Karpas-422 (cell line): ENCODE results near the gene CREB3L2. TPM values are rescaled to one million over a fixed set of nuclear protein-coding genes. Genes with fewer than 3 reads are reported as not detected.

ENCODE experiments used
- DNase-seq: peaks from one replicate; pipeline ENCODE4 v3.0.0-alpha.2; 2015
- H2AFZ ChIP-seq: fragments of 200-600 bp; sonication (generic); 2 replicates; pipeline ENCODE4 v1.6.1; 2014; ENCODE audit warnings: antibody characterized with exemption, low read length, mixed read lengths
- H3K27ac ChIP-seq: fragments of 200-600 bp; sonication (generic); 2 replicates; pipeline ENCODE4 v1.5.1; 2014; ENCODE audit warnings: mild to moderate bottlenecking, low read length, moderate library complexity
- H3K27me3 ChIP-seq: fragments of 200-600 bp; sonication (generic); 2 replicates; pipeline ENCODE4 v1.6.1; 2014; ENCODE audit warnings: low read length, mixed read lengths
- H3K36me3 ChIP-seq: fragments of 200-600 bp; sonication (generic); 2 replicates; pipeline ENCODE4 v1.6.1; 2014; ENCODE audit warnings: low read length, mixed read lengths; ENCODE audit not compliant: insufficient read depth
- H3K4me1 ChIP-seq: fragments of 200-600 bp; sonication (generic); 2 replicates; pipeline ENCODE4 v1.6.1; 2014; ENCODE audit warnings: mild to moderate bottlenecking, low read length, mixed read lengths
- H3K4me2 ChIP-seq: fragments of 200-600 bp; sonication (generic); 2 replicates; pipeline ENCODE4 v1.6.1; 2014; ENCODE audit warnings: low read length, low read depth, mild to moderate bottlenecking; ENCODE audit not compliant: poor library complexity, severe bottlenecking
- H3K4me3 ChIP-seq: fragments of 200-600 bp; sonication (generic); 2 replicates; pipeline ENCODE4 v1.5.1; 2014; ENCODE audit warnings: mild to moderate bottlenecking, antibody characterized with exemption, low read length, mixed read lengths
- H3K79me2 ChIP-seq: fragments of 200-600 bp; sonication (generic); 2 replicates; pipeline ENCODE4 v1.6.1; 2014; ENCODE audit warnings: mild to moderate bottlenecking, low read length, mixed read lengths
- H3K9ac ChIP-seq: fragments of 200-600 bp; sonication (generic); 2 replicates; pipeline ENCODE4 v1.6.0; 2014; ENCODE audit warnings: low read length
- H3K9me2 ChIP-seq: fragments of 200-600 bp; sonication (generic), shearing (Covaris generic); replicated peaks from 2 replicates; pipeline ENCODE4 v1.6.0; 2014; ENCODE audit warnings: mild to moderate bottlenecking, low read length, moderate library complexity; ENCODE audit not compliant: insufficient read depth
- H3K9me3 ChIP-seq: fragments of 300-700, 200-600 bp; sonication (generic); 2 replicates; pipeline ENCODE4 v1.6.1; 2014; ENCODE audit warnings: low read length, mixed read lengths
- H4K20me1 ChIP-seq: fragments of 200-600 bp; sonication (generic); 2 replicates; pipeline ENCODE4 v1.6.1; 2014; ENCODE audit warnings: mild to moderate bottlenecking, antibody characterized with exemption, low read length, low read depth; ENCODE audit not compliant: insufficient read depth
- total RNA-seq: library from RNA; depleted of rRNA; stranded (reverse); fragments of >200 nt; shearing (Covaris generic); gene quantifications from 2 replicates; pipeline ENCODE4 v1.2.3, GENCODE V29; 2014; ENCODE audit warnings: low replicate concordance

The CREB3L2 gene
- total RNA-seq, 1 experiment from 2014 or later = not detected

- Histone ChIP-seq H3K36me3 (no peaks in the 10 kb centered on the region), H3K79me2 (no peaks in the 10 kb centered on the region), H3K4me3 (no peak overlapping the region), H3K4me1 (no peaks in the 10 kb centered on the region), H3K27ac (no peak overlapping the region), H3K9ac (no peak overlapping the region), H2AFZ (no peak overlapping the region), H3K9me2 (no peaks in the 10 kb centered on the region), H3K9me3 (no peaks in the 10 kb centered on the region), H3K4me2 (no peak overlapping the region), H3K27me3 (no peaks in the 10 kb centered on the region), H4K20me1 (no peaks in the 10 kb centered on the region)
- no peak for DNase-seq
Observed at GRCh38 chr7:137891016-137891655, 110.8 kb downstream of the CREB3L2 start.

GRCh38 chr7:137890449-137890921 lies 111.4 kb downstream of the CREB3L2 start:
- Histone ChIP-seq H3K27ac (no peak overlapping the region), H3K4me1 (no peaks in the 10 kb centered on the region), H3K4me2 (no peak overlapping the region), H3K79me2 (no peaks in the 10 kb centered on the region), H3K27me3 (no peaks in the 10 kb centered on the region), H3K4me3 (no peak overlapping the region), H4K20me1 (no peaks in the 10 kb centered on the region), H3K9ac (no peak overlapping the region), H3K9me2 (no peaks in the 10 kb centered on the region), H3K36me3 (no peaks in the 10 kb centered on the region), H3K9me3 (no peaks in the 10 kb centered on the region), H2AFZ (no peak overlapping the region)
- DNase-seq = no peak

DNA sequence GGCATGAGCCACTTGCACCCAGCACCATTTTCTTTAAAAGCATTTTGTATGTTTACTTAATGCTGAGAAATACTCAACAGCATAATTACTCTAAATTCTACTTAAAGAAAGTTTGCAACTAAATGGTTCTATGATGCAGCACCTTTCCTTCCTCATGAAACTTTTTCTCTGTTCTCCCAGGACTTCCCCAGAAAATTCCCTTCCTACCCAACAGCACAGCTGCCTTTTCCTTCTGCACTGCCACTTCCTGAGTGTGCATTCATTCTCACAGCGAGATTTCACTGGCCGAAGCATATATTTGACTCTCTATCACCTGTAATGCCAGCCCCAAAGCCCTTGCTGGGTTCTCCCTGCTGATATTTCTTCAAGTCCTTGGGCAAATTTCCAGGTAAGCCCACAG lies 113.6 kb downstream of the CREB3L2 start:
- Histone ChIP-seq H3K4me1 (no peaks in the 10 kb centered on the region), H3K27me3 (no peaks in the 10 kb centered on the region), H3K4me3 (no peak overlapping the region), H2AFZ (no peak overlapping the region), H3K9me3 (no peaks in the 10 kb centered on the region), H3K79me2 (no peaks in the 10 kb centered on the region), H4K20me1 (no peaks in the 10 kb centered on the region), H3K27ac (no peak overlapping the region), H3K9me2 (no peaks in the 10 kb centered on the region), H3K4me2 (no peak overlapping the region), H3K9ac (no peak overlapping the region), H3K36me3 (no peaks in the 10 kb centered on the region)
- no peak for DNase-seq

- Histone ChIP-seq H3K9me3 (no peaks in the 10 kb centered on the region), H2AFZ (no peak overlapping the region), H3K4me1 (no peaks in the 10 kb centered on the region), H3K27me3 (no peaks in the 10 kb centered on the region), H3K4me2 (no peak overlapping the region), H3K9ac (no peak overlapping the region), H3K27ac (no peak overlapping the region), H4K20me1 (no peaks in the 10 kb centered on the region), H3K9me2 (no peaks in the 10 kb centered on the region), H3K79me2 (no peaks in the 10 kb centered on the region), H3K36me3 (no peaks in the 10 kb centered on the region), H3K4me3 (no peak overlapping the region)
- DNase-seq = no peak
Observed at GRCh38 chr7:137886746-137887145, 115.1 kb downstream of the CREB3L2 start.

- no peaks in the 10 kb centered on the region for H3K36me3 ChIP-seq
- H3K9ac ChIP-seq = no peak overlapping the region
Observed at GRCh38 chr7:137886281-137886680, 115.6 kb downstream of the CREB3L2 start.

GRCh38 chr7:137885678-137886077 lies 116.2 kb downstream of the CREB3L2 start:
- Histone ChIP-seq H3K4me3 (no peak overlapping the region), H3K27ac (no peak overlapping the region), H4K20me1 (no peaks in the 10 kb centered on the region), H3K9me2 (no peaks in the 10 kb centered on the region), H3K4me2 (no peak overlapping the region), H3K4me1 (no peaks in the 10 kb centered on the region), H3K27me3 (no peaks in the 10 kb centered on the region), H3K9ac (no peak overlapping the region), H3K36me3 (no peaks in the 10 kb centered on the region), H2AFZ (no peak overlapping the region), H3K79me2 (no peaks in the 10 kb centered on the region), H3K9me3 (no peaks in the 10 kb centered on the region)
- no peak for DNase-seq

More at GRCh38 chr7:137886281-137886680, 115.6 kb downstream of the CREB3L2 start:
- Histone ChIP-seq H3K4me2 (no peak overlapping the region), H3K79me2 (no peaks in the 10 kb centered on the region), H3K9me3 (no peaks in the 10 kb centered on the region), H4K20me1 (no peaks in the 10 kb centered on the region), H3K27me3 (no peaks in the 10 kb centered on the region), H3K9me2 (no peaks in the 10 kb centered on the region), H3K27ac (no peak overlapping the region), H3K4me1 (no peaks in the 10 kb centered on the region), H2AFZ (no peak overlapping the region), H3K4me3 (no peak overlapping the region)
- no peak for DNase-seq

DNA sequence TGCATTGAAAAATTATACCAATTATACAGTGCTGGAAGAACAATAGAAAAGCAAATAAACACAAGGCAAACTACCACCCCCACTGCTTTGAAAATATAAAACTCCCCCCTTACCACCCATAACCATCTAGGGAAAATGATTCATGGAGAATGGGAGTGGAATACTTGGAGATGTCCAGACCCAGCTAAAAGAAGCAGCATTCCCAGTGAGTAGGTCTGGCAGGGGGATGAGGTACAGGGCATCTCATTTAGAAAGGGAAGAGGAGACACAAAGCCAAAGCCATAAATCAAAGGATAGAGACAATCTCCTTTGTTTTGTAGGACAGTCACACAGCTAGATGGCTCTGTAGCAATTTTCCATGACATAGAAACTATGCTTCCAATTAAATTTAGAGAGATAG lies 119.1 kb downstream of the CREB3L2 start:
- H3K9me2 ChIP-seq = no peaks in the 10 kb centered on the region
- DNase-seq = no peak
- no peaks in the 10 kb centered on the region for H3K9me3 ChIP-seq
- H2AFZ ChIP-seq = no peak overlapping the region
- no peak overlapping the region for H3K4me2 ChIP-seq
- H3K4me3 ChIP-seq = no peak overlapping the region
- no peaks in the 10 kb centered on the region for H3K79me2 ChIP-seq
- H3K27ac ChIP-seq = no peak overlapping the region
- H3K9ac ChIP-seq = no peak overlapping the region
- H3K36me3 ChIP-seq = no peaks in the 10 kb centered on the region
- H4K20me1 ChIP-seq = no peaks in the 10 kb centered on the region
- no peaks in the 10 kb centered on the region for H3K27me3 ChIP-seq
- H3K4me1 ChIP-seq = no peaks in the 10 kb centered on the region

GRCh38 chr7:137882261-137882668 lies 119.6 kb downstream of the CREB3L2 start:
- Histone ChIP-seq H3K9me3 (no peaks in the 10 kb centered on the region), H3K79me2 (no peaks in the 10 kb centered on the region), H4K20me1 (no peaks in the 10 kb centered on the region), H3K4me1 (no peaks in the 10 kb centered on the region), H3K27me3 (no peaks in the 10 kb centered on the region), H2AFZ (no peak overlapping the region), H3K9me2 (no peaks in the 10 kb centered on the region), H3K27ac (no peak overlapping the region), H3K4me3 (no peak overlapping the region), H3K4me2 (no peak overlapping the region), H3K9ac (no peak overlapping the region), H3K36me3 (no peaks in the 10 kb centered on the region)
- DNase-seq = no peak
